HFF-Myc (cell line): Measurements from ENCODE around the gene TSPAN18.

Experiments used
- DNase-seq: peaks from one replicate; pipeline ENCODE4 v3.0.0-alpha.2; 2011; ENCODE audit warnings: low read depth; ENCODE audit errors: extremely low read depth
- H3K4me3 ChIP-seq: replicated peaks from 2 replicates; pipeline ENCODE4 v1.5.1; 2011; ENCODE audit warnings: low read depth, mild to moderate bottlenecking, control low read depth, low read length
- CTCF ChIP-seq: IDR thresholded peaks from 2 replicates; pipeline ENCODE4 v1.5.1; 2012; ENCODE audit warnings: mild to moderate bottlenecking, low read depth, low read length, control low read depth; ENCODE audit errors: missing control alignments

Gene TSPAN18

GRCh38 chr11:44791316-44791925 is 64.7 kb downstream of the TSPAN18 start:
- H3K4me3 ChIP-seq, result no peak overlapping the region
- DNase-seq, result no peak
- TF ChIP-seq CTCF, result no peak

GRCh38 chr11:44792171-44792570 is 65.4 kb downstream of the TSPAN18 start:
- no peak for TF ChIP-seq CTCF
- DNase-seq, result no peak

DNA sequence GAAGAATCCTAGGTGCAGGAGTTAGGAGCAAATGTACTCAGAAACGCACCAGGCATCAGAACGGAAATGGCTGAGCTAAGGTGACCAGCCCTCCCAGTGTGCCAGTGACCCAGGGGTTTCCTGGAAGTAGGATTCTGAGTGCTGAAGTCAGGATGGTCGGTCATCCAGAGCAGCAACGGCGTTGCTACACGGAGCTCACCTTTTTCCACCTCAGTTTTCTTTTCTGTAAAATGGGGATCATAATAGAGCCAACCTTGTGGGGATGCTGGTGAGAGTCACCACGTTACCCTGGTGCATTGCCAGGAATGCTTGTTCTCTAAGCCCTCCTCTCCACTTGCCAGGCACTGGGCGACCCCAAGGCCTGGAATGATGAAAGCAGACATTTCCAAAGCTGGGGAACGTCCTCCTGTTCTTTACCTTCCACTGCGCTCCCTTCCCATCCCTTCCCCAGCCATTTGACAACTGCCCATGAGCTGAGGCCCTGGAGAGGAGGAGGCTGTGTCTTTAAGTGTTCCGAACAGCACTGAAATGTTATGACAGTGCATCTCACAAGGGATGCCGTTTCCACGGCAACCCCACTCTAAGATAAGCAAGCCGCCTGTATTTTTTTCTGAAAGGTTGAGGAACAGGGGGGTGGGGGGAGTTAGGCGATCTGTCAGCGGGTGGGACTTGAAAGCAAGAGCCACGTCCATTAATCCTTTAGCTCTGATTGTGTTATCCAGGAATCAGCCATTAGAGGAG is 66.8 kb downstream of the TSPAN18 start:
- H3K4me3 ChIP-seq, result no peak overlapping the region
- no peak for DNase-seq
- no peak for TF ChIP-seq CTCF

More at GRCh38 chr11:44792171-44792570, 65.4 kb downstream of the TSPAN18 start:
- no peak overlapping the region for H3K4me3 ChIP-seq

GRCh38 chr11:44795803-44796535 is 69.2 kb downstream of the TSPAN18 start:
- no peak overlapping the region for H3K4me3 ChIP-seq
- no peak for DNase-seq
- TF ChIP-seq CTCF, result no peak

GRCh38 chr11:44797051-44797450 is 70.3 kb downstream of the TSPAN18 start:
- no peak for TF ChIP-seq CTCF
- no peak overlapping the region for H3K4me3 ChIP-seq
- DNase-seq, result no peak

- no peak overlapping the region for H3K4me3 ChIP-seq
- DNase-seq, result no peak
Observed at GRCh38 chr11:44797886-44798606, 71.3 kb downstream of the TSPAN18 start.

More at GRCh38 chr11:44797886-44798606, 71.3 kb downstream of the TSPAN18 start:
- no peak for TF ChIP-seq CTCF
